AG04449 (cell line): ENCODE data around the gene EDIL3.

Experiments
- CTCF ChIA-PET: fragments of 350-600 bp; formaldehyde crosslinking; extraction: SDS; loops from one replicate; lab custom pipeline; 2021; ENCODE audit warnings: antibody characterized with exemption; lab: Yijun Ruan, JAX
- POLR2A ChIA-PET: fragments of 400-600, 350-600 bp; formaldehyde crosslinking; extraction: SDS; loops from one replicate; lab custom pipeline; 2020; ENCODE audit warnings: antibody characterized with exemption, inconsistent platforms; lab: Yijun Ruan, JAX
- DNase-seq: peaks from one replicate; pipeline ENCODE4 v3.0.0-alpha.2; 2010; ENCODE audit warnings: low read depth, low spot score
- H3K4me3 ChIP-seq: 2 replicates; pipeline ENCODE4 v1.5.1; 2011; ENCODE audit warnings: low read depth, mild to moderate bottlenecking, control low read depth, low read length
- TF ChIP-seq, protein P1 (sequence below): IDR thresholded peaks from one replicate; pipeline ENCODE4 v1.5.1; 2011; ENCODE audit warnings: mild to moderate bottlenecking, moderate library complexity, low read length, control low read depth, inconsistent platforms; ENCODE audit not compliant: insufficient read depth; ENCODE audit errors: missing control alignments

Gene EDIL3

DNA sequence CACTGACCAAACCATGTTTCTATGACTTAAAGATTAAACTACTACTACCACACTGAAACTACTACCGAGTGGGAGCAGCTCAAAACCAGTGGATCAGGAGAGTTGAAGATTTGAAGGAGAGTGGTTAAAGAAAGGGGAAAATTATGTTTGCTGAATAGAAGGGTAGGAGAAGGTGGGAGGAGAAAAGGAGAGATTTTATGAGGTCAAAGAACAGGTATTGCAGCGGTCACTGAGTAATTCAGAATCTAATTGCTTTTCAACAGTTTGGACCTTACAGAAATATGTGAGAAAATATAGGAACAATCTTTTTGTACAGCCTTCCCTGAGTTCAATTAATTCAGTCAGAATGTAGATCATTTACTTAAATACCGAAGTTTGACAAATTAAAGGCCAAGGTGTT is 24.6 kb downstream of the EDIL3 start:
- CTCF ChIA-PET, result no interaction called here
- no peak for DNase-seq
- H3K4me3 ChIP-seq, result no peak overlapping the region
- TF ChIP-seq, protein P1, sequence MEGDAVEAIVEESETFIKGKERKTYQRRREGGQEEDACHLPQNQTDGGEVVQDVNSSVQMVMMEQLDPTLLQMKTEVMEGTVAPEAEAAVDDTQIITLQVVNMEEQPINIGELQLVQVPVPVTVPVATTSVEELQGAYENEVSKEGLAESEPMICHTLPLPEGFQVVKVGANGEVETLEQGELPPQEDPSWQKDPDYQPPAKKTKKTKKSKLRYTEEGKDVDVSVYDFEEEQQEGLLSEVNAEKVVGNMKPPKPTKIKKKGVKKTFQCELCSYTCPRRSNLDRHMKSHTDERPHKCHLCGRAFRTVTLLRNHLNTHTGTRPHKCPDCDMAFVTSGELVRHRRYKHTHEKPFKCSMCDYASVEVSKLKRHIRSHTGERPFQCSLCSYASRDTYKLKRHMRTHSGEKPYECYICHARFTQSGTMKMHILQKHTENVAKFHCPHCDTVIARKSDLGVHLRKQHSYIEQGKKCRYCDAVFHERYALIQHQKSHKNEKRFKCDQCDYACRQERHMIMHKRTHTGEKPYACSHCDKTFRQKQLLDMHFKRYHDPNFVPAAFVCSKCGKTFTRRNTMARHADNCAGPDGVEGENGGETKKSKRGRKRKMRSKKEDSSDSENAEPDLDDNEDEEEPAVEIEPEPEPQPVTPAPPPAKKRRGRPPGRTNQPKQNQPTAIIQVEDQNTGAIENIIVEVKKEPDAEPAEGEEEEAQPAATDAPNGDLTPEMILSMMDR, result no peak
- POLR2A ChIA-PET, result no interaction called here

DNA sequence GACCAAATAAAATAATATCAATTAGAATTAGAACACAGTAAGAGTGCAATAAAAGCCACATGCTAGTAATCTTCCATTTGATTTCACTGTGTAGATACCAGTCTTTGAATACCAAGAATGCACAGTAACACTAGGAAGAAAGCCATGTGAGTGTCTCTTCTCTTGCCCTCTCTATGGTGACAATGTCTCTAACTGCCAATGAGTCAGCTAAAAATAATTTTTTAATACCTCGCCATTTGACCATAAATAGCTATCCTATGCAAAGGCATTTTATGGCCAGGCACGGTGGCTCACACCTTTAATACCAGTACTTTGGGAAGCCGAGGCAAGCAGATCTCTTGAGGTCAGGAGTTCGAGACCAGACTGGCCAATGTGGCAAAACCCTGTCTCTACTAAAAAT is 30.6 kb downstream of the EDIL3 start:
- TF ChIP-seq, protein P1, result no peak
- ChIA-PET CTCF (no interaction called here), POLR2A (no interaction called here)
- H3K4me3 ChIP-seq, result no peak overlapping the region
- no peak for DNase-seq

DNA sequence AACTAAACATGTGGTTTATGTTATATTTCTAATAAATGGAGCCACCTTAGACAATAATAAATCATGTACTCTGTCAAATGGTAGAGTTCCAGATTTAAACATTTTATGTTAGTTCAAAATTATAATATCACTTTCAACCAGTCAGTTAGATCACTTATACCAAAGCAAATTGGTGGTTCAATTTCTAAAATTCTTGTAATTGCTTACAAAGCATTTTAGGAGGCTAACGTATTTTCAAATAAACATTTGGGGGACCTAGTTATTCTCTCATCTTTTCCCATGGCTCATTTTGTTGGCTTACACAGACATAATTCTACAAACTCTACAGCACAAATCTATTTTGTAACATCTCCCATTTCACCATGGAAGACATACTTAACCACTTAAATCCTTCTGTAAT is 39.9 kb downstream of the EDIL3 start:
- TF ChIP-seq, protein P1, result no peak
- no peak overlapping the region for H3K4me3 ChIP-seq
- no peak for DNase-seq
- ChIA-PET CTCF (interaction anchor here (1.0 kb wide), 1 partner anchor 164 kb away, joined by 3 read pairs; no protein-coding TSS in a partner anchor), POLR2A (no interaction called here)

DNA sequence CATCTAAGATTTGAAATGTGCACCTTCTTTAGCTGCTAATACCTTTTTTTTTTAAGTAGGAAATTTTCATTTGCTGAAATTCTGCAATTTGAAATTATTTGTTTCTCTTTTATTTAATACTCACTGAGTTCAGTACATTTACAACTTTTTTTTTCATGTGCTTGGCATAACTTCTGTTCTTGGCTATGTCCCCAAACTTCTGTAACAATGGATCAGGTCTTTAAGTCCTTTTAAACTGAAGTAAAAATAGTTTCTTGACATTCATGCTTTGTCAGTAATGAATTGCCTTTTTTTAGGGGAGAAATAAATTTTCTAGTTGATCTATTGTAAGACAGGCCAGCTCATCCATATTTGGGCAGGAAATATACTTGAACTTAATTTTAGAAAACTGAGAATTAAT is 41.5 kb downstream of the EDIL3 start:
- POLR2A ChIA-PET, result no interaction called here
- no peak overlapping the region for H3K4me3 ChIP-seq
- CTCF ChIA-PET, result interaction anchor here (0.5 kb wide), 1 partner anchor 62 kb away, joined by 3 read pairs; no protein-coding TSS in a partner anchor
- DNase-seq, result no peak
- TF ChIP-seq, protein P1, result no peak

DNA sequence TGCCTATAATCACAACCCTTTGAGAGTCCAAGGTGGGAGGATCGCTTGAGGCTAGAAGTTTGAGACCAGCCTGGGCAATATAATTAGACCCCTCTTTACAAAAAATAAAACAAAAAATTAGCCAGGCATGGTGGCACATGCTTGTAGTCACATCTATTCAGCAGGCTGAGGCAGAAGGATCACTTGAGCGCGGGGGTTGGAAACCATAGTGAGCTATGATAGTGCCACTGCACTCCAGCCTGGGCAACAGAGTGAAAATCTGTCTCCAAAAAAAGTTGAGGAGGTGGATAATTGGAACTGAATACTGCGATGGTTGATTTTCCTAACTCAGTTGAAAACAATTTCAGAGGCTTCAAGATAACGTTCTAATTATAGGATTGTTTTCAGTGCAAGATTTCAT is 52.6 kb downstream of the EDIL3 start:
- DNase-seq, result no peak
- POLR2A ChIA-PET, result no interaction called here
- CTCF ChIA-PET, result no interaction called here
- TF ChIP-seq, protein P1, result no peak
- no peak overlapping the region for H3K4me3 ChIP-seq

DNA sequence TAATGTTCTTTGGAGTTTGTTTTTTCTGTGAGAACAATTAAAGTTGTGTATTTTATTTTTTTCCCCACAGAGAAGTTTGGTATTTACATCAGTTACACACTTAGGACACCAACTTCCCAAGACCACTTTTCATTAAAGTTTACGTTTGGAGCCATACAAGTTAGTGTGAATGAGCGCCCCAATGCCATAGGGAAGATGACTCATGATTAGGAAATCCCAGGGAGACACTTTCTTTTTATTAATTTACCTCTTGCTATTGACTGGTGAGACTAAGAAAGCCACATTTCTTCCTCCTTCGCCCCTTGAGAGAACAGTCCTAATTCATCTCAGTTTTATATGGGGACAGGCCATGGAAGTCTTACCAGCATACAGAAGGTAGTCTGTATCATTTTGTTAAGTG is 57.1 kb downstream of the EDIL3 start:
- no peak overlapping the region for H3K4me3 ChIP-seq
- no peak for DNase-seq
- TF ChIP-seq, protein P1, result no peak
- ChIA-PET CTCF (no interaction called here), POLR2A (no interaction called here)
